Activated T-cell treated with anti-CD3 and anti-CD28 coated beads, Interleukin-2, amount 50 U/mL, for 72 hours (primary cell): Measurements from ENCODE around the gene HDAC7. TPM values are rescaled to one million over a fixed set of nuclear protein-coding genes. Genes with fewer than 3 reads are reported as not detected.
A peak's percentile ranks its signal among the peaks of the same experiment; 100 is the strongest.

Source experiments
- ATAC-seq, 2 donors: fragments of 150-1000 bp; cut with Tn5 transposase; replicated peaks in 1 of 2; 2 replicates each; pipeline ENCODE4 v1.10.0; 2021; ENCODE audit warnings: moderate library complexity in 2 of 2, mild to moderate bottlenecking in 1 of 2
- DNase-seq, 2 donors: peaks; one replicate each; pipeline ENCODE4 v3.0.0; 2021 to 2022; ENCODE audit warnings: mixed read lengths in 1 of 2
- H3K27ac Mint-ChIP-seq: one replicate; pipeline ENCODE4 v1.8.0; 2022; ENCODE audit warnings: mild to moderate bottlenecking, moderate library complexity, mixed read lengths
- H3K27me3 Mint-ChIP-seq: one replicate; pipeline ENCODE4 v1.8.0; 2022; ENCODE audit warnings: low read depth, mixed read lengths
- H3K36me3 Mint-ChIP-seq, 2 donors: one replicate each; pipeline ENCODE4 v1.8.0; 2022; ENCODE audit warnings: mixed read lengths in 2 of 2, mild to moderate bottlenecking in 1 of 2; ENCODE audit not compliant: insufficient read depth in 2 of 2
- H3K4me1 Mint-ChIP-seq: one replicate; pipeline ENCODE4 v1.8.0; 2022; ENCODE audit warnings: low read depth, mixed read lengths
- H3K4me3 Mint-ChIP-seq, 2 donors: one replicate each; pipeline ENCODE4 v1.8.0; 2022; ENCODE audit warnings: mild to moderate bottlenecking in 2 of 2, mixed read lengths in 2 of 2, moderate library complexity in 2 of 2
- H3K9me3 Mint-ChIP-seq, 2 donors: one replicate each; pipeline ENCODE4 v1.8.0; 2022; ENCODE audit warnings: mixed read lengths in 2 of 2
- total RNA-seq, 2 donors: library from RNA; stranded (reverse); gene quantifications; one replicate each; pipeline ENCODE4 v1.2.3, GENCODE V29; 2022

HDAC7 gene
- total RNA-seq, 2 donors from 2014 or later, result 288 to 350 TPM

DNA sequence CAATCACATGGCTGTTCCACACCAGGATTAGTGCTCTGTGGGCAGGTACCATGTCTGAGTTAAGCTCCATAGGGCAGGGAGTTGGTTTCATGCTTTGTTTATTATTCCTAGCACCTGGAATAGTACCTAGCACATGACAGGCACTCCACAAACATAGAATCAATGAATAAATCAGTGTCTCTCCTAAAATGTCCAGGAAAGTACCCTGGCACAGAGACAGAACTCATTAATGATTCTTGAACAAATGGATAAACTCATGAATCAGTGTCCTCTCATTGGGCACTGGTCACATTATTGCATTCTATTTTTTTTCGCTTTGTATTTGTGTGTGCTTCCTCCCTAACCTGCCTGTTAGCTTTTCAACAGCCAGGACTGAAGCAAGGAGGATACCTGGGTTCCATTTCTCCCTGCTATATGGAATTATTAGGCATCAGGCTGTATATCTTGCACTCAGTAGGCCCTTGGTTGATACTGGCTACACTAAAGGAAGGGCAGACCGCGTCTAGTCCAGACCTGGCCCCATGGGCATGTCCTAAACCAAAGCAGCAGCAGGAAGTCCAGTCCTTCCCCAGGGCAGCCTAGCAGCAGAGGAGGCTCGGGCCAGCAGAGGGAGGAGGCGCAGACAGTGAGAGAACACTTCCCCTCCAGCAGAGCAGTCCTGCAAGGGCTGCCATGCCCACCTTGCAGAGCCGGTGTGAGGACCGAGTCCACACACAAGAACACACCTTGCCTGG, 18.4 kb downstream of the HDAC7 start:
- Mint-ChIP-seq H3K9me3 (no peaks in the 10 kb centered on the region), H3K4me3 (no peak overlapping the region), H3K27me3 (no peaks in the 10 kb centered on the region), H3K4me1 (peaks cover 67% of the 10 kb centered on the region), H3K27ac (peak overlapping the region; percentile 67), H3K36me3 (peaks cover 6 to 32% of the 10 kb centered on the region in 2 donors)
- ATAC-seq (no peak), DNase-seq (no peak)

DNA sequence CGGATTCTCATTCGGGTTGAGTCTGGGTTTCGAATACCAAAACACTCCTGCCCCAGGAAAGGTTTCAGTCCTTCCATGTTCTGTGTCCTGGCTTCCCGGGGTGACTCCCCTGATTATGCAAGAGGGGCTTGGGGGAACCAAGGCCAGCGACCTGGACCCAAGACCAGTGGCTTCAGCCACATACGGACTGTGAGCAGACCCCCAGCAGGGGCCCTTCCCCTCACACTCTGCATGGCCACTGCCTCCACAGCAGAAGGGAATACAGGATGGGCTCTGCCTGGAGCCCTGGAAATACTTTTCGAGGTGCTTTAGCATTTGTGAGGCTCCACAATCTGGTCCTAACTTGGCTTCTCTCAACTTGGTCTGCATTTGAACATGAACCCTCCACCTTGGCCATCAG, 19.1 kb downstream of the HDAC7 start:
- no peaks in the 10 kb centered on the region for H3K9me3 Mint-ChIP-seq
- H3K36me3 Mint-ChIP-seq, result peaks cover 6 to 33% of the 10 kb centered on the region in 2 donors
- peaks cover 59% of the 10 kb centered on the region for H3K4me1 Mint-ChIP-seq
- no peak for ATAC-seq
- H3K4me3 Mint-ChIP-seq, result no peak overlapping the region
- no peaks in the 10 kb centered on the region for H3K27me3 Mint-ChIP-seq
- H3K27ac Mint-ChIP-seq, result no peak overlapping the region
- no peak for DNase-seq

- no peak overlapping the region for H3K4me3 Mint-ChIP-seq
- ATAC-seq, result no peak
- H3K36me3 Mint-ChIP-seq, result peaks cover 7 to 28% of the 10 kb centered on the region in 2 donors
- no peak overlapping the region for H3K27ac Mint-ChIP-seq
- no peak for DNase-seq
- H3K4me1 Mint-ChIP-seq, result peaks cover 48% of the 10 kb centered on the region
- no peaks in the 10 kb centered on the region for H3K9me3 Mint-ChIP-seq
- no peaks in the 10 kb centered on the region for H3K27me3 Mint-ChIP-seq
Measured at GRCh38 chr12:47799357-47799955, 20.2 kb downstream of the HDAC7 start.

GRCh38 chr12:47798382-47798948, 21.2 kb downstream of the HDAC7 start:
- ATAC-seq (no peak), DNase-seq (no peak)
- peaks cover 38% of the 10 kb centered on the region for H3K4me1 Mint-ChIP-seq
- H3K27ac Mint-ChIP-seq, result no peak overlapping the region
- no peak overlapping the region for H3K4me3 Mint-ChIP-seq
- H3K9me3 Mint-ChIP-seq, result no peaks in the 10 kb centered on the region
- peaks cover 13 to 30% of the 10 kb centered on the region in 2 donors for H3K36me3 Mint-ChIP-seq
- H3K27me3 Mint-ChIP-seq, result no peaks in the 10 kb centered on the region

DNA sequence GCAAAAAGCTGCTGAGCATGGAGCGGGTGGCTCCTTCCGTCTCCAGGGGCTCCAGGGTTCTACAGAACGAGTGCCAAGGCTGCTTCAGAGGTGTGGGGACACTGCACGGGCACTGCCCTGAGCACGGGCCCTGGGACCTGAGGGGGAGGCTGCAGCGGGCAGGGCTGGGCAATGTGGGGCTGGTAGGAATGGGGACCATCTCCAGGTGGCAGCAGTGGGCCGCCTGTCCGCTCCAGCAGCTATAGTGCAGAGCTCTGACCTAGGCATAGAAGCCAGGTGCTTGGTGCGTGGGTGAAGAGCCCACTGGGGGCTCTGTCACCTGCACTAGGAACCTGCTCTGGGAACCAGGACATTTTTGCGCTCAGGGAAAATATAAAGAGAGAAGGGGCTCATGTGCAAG, 22.3 kb downstream of the HDAC7 start:
- Mint-ChIP-seq H3K36me3 (peaks cover 13 to 29% of the 10 kb centered on the region in 2 donors), H3K27me3 (no peaks in the 10 kb centered on the region), H3K4me1 (peaks cover 28% of the 10 kb centered on the region), H3K4me3 (no peak overlapping the region), H3K9me3 (no peaks in the 10 kb centered on the region), H3K27ac (peak overlapping the region; percentile 29)
- peak; percentile 48 to 60 for ATAC-seq
- DNase-seq, result peak in 1 of 2 donors; percentile 49

DNA sequence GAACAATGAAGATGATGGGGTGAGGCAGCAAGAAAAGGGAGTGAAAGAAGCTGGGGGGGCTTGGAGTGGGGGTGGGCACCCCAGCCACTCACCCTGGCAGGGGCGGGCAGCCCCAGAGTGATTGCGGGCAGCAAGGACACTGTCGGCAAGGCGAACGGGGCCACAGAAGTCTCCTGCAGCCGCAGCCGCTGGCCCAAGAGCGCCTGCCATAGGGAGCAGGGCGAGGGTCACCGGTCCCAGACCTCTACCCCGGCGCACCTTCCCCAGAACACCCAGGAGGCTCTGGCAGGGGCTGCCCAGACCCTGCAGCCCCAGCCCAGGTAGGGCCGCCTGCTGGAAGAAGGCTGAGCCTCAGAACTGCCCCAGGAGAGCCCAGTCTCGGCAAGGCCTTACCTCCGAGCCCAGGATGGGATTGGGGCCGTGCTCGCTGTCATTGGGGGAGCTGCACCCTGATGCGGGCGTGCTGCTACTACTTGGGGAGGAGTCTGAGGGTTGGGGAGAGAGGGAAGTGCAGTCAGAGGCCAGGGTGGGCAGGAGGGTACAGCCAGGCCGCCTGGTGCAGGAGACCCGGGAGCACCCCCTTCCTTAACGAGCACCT, 23.8 kb downstream of the HDAC7 start:
- H3K9me3 Mint-ChIP-seq, result no peaks in the 10 kb centered on the region
- no peaks in the 10 kb centered on the region for H3K27me3 Mint-ChIP-seq
- no peak for ATAC-seq
- DNase-seq, result no peak
- H3K36me3 Mint-ChIP-seq, result peaks cover 10 to 24% of the 10 kb centered on the region in 2 donors
- H3K4me3 Mint-ChIP-seq, result no peak overlapping the region
- H3K27ac Mint-ChIP-seq, result no peak overlapping the region
- peaks cover 15% of the 10 kb centered on the region for H3K4me1 Mint-ChIP-seq

DNA sequence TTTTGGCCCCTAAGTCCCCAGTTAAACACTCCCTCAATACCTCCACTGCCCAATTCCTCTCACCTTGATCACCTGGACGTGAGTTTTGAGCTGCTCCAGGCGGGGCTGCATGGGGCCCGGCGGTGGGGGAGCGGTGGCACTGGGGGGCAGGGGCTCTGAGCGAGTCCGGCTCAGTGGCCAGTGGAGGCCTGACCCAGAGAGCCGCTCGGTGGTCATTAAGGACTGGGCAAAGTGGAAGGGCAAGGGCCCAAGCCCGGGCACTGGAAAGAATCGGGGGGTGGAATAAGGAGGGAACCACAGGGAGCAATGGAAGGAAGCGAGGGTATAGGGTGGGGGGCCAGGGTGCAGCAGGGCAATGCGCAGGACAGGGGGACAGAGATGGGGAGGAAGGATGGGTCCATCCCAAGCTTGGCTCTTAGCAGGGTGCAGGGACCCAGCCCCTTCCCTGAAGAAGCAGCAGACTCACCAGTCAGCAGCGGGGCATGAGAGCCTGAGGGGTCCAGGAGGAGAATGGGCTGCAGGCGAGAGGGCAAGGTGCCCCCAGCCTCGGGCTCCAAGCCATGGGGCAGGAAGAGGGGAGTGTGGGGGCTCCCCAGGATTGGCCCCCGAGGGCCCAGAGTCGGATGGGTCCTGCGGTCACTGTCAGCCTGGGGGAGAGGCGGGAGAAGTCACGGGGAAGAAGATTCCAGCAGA, 24.4 kb downstream of the HDAC7 start:
- ATAC-seq (no peak), DNase-seq (no peak)
- Mint-ChIP-seq H3K27me3 (no peaks in the 10 kb centered on the region), H3K4me1 (peaks cover 10% of the 10 kb centered on the region), H3K27ac (no peak overlapping the region), H3K4me3 (no peak overlapping the region), H3K36me3 (peaks cover 11 to 30% of the 10 kb centered on the region in 2 donors), H3K9me3 (no peaks in the 10 kb centered on the region)

DNA sequence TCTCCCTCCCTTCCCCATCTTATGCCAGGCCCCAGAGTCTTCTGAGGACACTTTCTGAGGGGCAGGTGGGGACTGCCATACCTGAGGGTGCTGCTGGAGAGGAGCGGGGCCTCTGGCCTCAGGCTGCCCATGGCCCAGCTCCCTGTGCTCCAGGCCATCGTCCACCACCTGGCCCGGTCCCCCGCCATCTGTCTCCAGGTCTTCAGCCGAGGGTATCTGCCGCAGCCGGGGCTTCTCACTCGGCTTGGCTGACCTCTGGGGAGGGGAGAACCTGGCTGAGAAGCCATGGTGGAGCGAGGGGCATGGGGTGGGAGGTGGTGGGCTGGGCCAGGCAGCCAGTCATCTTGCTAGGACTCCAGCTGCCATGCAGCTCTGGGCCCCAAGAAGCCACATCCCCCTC, 25.0 kb downstream of the HDAC7 start:
- ATAC-seq (no peak), DNase-seq (no peak)
- Mint-ChIP-seq H3K4me1 (peaks cover 10% of the 10 kb centered on the region), H3K27ac (no peak overlapping the region), H3K27me3 (no peaks in the 10 kb centered on the region), H3K9me3 (no peaks in the 10 kb centered on the region), H3K36me3 (peaks cover 12 to 30% of the 10 kb centered on the region in 2 donors), H3K4me3 (no peak overlapping the region)

DNA sequence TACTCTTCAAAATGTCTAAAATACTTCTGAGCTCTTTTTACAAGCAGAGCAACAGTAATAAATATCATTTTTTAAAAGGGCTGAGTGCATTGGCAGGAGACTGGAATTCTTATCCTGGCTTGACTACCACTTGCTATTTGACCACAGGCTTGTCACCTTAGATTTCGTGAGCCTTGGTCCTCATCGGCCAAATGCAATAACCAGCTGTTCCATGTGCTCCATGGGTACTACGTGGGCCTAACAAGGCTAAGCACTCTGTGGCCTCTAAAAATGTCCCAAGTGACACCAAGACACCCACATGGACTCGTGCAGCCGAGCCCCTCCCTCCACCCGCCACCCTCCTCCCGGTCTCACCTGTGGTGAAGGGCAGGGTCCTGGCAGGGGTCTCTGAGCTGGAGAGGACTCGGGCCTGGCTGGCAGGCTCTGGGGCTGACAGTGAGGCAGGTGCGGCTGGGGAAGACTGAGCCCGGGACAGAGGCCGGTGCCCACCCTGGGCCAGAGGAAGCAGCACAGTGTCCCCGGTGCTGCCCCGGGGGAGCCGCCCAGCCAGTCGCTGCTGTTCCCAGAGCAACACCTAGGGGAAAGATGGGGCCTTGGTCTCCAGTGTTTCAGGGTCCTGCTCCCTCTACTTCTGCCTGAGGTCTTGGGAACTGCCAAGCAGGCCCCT, 26.6 kb downstream of the HDAC7 start:
- H3K27ac Mint-ChIP-seq, result peak overlapping the region; percentile 73
- peaks cover 10% of the 10 kb centered on the region for H3K4me1 Mint-ChIP-seq
- DNase-seq, result no peak
- H3K9me3 Mint-ChIP-seq, result no peaks in the 10 kb centered on the region
- no peak overlapping the region for H3K4me3 Mint-ChIP-seq
- peaks cover 18 to 37% of the 10 kb centered on the region in 2 donors for H3K36me3 Mint-ChIP-seq
- no peaks in the 10 kb centered on the region for H3K27me3 Mint-ChIP-seq
- no peak for ATAC-seq

- no peak for ATAC-seq
- Mint-ChIP-seq H3K4me1 (peaks cover 23% of the 10 kb centered on the region), H3K4me3 (no peak overlapping the region), H3K27me3 (no peaks in the 10 kb centered on the region), H3K9me3 (no peaks in the 10 kb centered on the region), H3K27ac (no peak overlapping the region), H3K36me3 (peaks cover 20 to 35% of the 10 kb centered on the region in 2 donors)
- DNase-seq, result no peak
Measured at GRCh38 chr12:47791874-47792273, 27.8 kb downstream of the HDAC7 start.

- Mint-ChIP-seq H3K4me3 (no peak overlapping the region), H3K27ac (peak overlapping the region; percentile 38), H3K27me3 (no peaks in the 10 kb centered on the region), H3K36me3 (peaks cover 22 to 39% of the 10 kb centered on the region in 2 donors), H3K4me1 (peaks cover 27% of the 10 kb centered on the region), H3K9me3 (no peaks in the 10 kb centered on the region)
- DNase-seq (no peak), ATAC-seq (no peak)
Measured at GRCh38 chr12:47791351-47791746, 28.4 kb downstream of the HDAC7 start.

- peak overlapping the region; percentile 38 for H3K27ac Mint-ChIP-seq
- H3K4me3 Mint-ChIP-seq, result no peak overlapping the region
- peaks cover 22 to 42% of the 10 kb centered on the region in 2 donors for H3K36me3 Mint-ChIP-seq
- ATAC-seq, result no peak
- peaks cover 31% of the 10 kb centered on the region for H3K4me1 Mint-ChIP-seq
- H3K27me3 Mint-ChIP-seq, result no peaks in the 10 kb centered on the region
- H3K9me3 Mint-ChIP-seq, result no peaks in the 10 kb centered on the region
- DNase-seq, result no peak
Measured at GRCh38 chr12:47790676-47791350, 28.9 kb downstream of the HDAC7 start.
